Suppressor macrophage treated with lipopolysaccharide for 4 hours (primary cell): Measurements from ENCODE around the gene ATP9A.
"Not testable (repeated sequence)": the region's sequence is repeated elsewhere in the genome, so short reads cannot be mapped to it uniquely, and the experiment has no call there.

ENCODE experiments used
- DNase-seq: peaks from one replicate; pipeline ENCODE4 v3.0.0-alpha.2; 2020

Gene ATP9A

DNA sequence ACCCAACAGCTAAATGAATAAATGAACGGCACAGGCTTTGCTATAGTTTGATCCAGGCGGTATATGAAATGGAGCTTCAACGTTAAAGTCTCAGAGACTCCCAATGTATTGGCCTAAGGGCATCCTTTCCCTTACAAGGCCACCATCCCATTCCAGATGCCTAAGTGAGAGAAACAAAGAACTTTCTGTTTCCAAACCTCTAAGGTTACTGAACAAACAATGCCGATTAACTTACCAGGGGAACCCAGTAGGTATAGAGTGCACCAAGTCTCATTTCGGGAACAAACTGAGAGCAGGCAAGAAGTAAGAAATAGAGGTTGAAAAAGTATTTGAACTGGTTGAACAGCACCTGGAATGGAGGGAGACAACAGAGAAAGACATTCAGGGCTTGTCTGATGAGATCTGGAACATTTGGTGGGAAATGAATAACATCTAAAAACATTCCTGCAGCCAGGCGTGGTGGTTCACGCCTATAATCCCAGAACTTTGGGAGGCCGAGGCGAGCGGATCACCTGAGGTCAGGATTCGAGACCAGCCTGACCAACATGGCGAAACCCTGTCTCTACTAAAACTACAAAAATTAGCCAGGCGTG lies 42.5 kb downstream of the ATP9A start:
- DNase-seq: no peak

GRCh38 chr20:51723026-51723425 lies 45.2 kb downstream of the ATP9A start:
- not testable (repeated sequence) for DNase-seq

- DNase-seq: not testable (repeated sequence)
Measured at GRCh38 chr20:51722246-51722645, 45.9 kb downstream of the ATP9A start.

DNA sequence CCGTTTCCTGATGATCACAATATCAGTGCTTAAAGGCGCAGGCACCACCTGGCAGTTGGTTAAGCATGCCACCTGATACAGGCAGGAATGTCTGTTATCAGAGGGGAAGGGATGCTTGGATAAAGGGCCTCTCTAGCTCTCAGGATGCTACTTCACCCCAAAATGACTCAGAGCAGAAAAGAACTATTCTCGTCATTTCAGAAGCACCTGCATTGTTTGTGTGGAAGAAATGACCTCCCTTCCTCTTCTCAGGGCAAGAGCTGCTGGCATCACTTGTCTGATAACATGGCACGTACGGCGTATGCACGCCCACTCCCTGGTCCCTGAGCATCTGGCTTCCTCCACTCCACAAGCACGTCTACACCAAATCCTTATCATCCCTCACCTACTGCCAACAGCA lies 47.3 kb downstream of the ATP9A start:
- no peak for DNase-seq

DNA sequence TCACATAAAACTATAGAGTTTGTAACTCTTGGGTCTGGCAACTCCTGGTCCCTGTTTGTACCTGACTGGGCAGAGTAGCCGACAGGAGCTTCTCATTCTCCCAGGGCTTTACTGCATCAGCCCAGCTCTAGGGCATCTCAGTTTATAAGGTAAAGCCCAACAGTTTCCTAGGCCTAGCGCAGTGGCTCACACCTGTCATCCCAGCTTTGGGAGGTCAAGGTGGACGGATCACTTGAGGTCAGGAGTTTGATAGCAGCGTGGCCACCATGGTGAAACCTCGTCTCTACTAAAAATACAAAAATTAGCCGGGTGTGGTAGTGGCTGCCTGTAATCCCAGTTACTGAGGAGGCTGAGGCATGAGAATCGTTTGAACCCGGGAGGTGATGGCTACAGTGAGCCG lies 47.8 kb downstream of the ATP9A start:
- DNase-seq: no peak

- no peak for DNase-seq
Measured at GRCh38 chr20:51715856-51716185, 52.4 kb downstream of the ATP9A start.

- no peak for DNase-seq
Measured at GRCh38 chr20:51715163-51715855, 52.9 kb downstream of the ATP9A start.

- no peak for DNase-seq
Measured at GRCh38 chr20:51713213-51713598, 55.0 kb downstream of the ATP9A start.

GRCh38 chr20:51712501-51713212 lies 55.5 kb downstream of the ATP9A start:
- no peak for DNase-seq

DNA sequence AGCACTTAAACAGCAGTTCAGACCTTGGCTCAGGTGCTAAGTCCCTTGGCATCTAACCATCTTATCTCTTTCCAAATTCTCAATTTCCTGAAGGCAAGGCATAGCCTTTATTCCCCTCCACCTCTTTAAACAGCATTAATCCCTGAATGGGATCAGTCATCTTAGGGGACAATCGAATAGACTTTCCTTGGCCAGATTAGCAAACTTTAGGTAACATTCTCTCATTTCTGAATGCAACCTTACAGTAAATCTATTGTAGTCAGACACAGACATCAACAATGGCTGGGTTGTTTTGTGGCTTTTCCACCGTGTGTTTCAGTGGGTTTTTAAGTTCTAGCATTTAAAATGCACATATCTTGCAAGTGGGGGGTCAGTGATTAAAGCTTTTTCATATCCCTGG lies 56.8 kb downstream of the ATP9A start:
- DNase-seq: no peak

- no peak for DNase-seq
Measured at GRCh38 chr20:51710361-51710894, 57.8 kb downstream of the ATP9A start.

DNA sequence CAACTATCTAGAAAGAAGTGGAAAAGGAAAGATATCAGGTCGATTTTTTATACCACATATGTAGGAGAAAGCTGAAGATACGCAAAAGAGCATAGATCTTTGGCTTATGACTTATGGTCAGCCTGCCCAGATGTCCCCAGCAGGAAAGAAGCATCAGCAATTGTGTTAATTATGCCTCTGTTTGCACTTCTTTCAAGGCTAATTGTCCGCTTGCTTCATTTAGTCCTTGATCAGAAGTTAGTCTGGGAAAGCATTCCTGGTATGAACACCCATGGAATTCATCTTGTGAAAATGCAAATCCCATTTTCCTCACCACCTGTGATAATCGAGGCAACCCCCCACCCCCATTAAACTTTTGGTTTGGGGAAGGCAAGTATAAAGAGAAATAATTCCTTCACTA lies 62.8 kb downstream of the ATP9A start:
- DNase-seq: no peak

DNA sequence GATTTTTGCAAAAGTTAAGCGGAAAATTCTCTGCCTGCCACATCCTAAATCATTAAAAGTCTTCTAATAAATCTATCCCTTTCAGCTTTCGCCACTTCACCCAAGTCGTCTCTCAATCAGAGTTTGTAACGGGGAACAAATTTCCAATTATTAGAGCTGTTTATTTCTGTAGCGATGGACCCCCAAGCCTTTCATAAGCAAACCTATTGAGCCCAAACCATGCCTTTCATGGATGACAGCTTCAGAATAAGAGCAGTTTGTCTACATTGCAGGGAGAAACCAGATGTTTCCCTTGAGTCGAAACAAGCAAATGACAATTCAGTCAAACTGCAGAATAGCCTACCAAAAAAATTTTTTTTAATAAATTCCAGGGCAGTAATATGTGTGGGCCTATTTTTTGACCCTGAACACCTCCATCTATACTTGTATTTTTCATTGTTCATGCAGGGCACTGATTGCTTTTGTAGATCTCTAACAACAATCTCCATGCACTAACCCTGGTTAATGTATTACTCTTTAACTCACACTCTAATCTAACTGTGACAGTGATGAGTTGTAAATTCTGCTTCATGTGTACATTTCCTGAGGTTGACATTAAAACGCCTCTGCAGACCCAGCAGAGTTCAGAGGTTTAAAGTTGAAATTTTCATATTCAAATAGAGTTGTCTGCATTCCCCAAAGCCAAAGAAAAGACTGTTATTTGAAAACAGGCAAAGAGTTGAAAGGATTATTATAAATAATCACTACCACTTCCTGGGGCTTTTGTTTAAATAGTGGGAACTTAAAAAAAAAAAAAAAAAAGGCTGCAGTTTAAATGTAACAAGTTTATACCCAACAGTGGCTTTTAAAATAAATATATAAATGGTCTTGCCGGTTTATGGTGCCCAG lies 64.5 kb downstream of the ATP9A start:
- DNase-seq: no peak

DNA sequence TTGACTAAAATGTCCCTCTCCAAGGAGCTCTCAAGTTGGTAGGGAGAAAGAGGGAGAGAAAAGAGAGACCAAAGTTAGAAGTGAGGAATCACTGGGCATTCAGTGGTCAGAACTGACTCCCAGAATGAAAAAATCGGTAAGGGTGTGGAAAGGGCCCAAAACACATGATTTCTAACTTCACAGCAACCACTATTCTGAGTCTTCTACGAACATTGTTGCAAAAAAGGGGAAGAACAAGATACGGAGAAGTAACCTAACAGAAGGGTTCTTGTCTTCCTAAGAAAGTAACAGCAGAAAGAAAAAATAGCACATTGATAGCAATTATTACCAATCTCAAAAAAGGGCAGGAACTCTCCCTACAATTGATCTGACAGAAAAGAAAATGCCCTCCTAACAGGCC lies 65.6 kb downstream of the ATP9A start:
- peak; percentile 19 for DNase-seq

- peak; percentile 54 for DNase-seq
Measured at GRCh38 chr20:51700809-51701285, 67.3 kb downstream of the ATP9A start.

- no peak for DNase-seq
Measured at GRCh38 chr20:51698252-51698651, 69.9 kb downstream of the ATP9A start.

GRCh38 chr20:51697096-51697826 lies 70.9 kb downstream of the ATP9A start:
- DNase-seq: no peak

GRCh38 chr20:51696304-51697071 lies 71.7 kb downstream of the ATP9A start:
- DNase-seq: no peak

DNA sequence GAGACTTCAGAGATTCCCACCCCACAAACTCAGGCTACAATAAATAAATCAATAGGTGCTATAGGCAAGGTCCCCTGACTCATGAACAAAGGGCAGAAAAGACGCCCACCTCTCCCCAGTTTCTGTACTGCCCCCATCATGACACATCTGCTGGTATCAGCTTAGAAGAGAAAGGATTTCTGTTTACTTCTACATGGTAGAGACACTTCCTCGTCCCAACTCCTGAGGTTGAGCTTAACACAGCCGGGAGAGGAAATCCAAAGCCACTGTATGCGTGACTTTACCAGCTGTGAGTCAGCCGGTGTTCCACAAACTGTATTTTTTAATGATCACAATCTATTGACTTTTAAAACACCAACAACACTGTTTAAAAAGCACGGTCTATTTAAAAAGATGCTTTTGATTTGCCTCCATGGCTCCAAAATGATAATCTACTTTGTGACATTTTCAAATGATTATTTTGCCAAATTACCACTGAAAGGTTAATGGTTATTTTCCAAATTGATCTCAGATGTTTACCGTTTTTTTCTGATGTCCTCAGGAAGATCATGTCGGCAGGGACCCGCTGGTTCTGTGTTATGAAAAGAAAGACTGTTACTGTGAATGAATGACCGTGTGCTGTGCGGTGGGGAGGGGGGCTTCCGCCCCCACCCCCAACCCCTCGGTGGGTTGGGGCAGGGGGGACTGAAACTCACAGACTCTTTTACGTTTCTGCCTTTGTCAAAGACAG lies 72.5 kb downstream of the ATP9A start:
- DNase-seq: peak; percentile 61

- no peak for DNase-seq
Measured at GRCh38 chr20:51692806-51693400, 75.3 kb downstream of the ATP9A start.
